Neural cell (in vitro differentiated cells): ENCODE measurements around the gene HHIPL2.

Experiments used
- RAD21 ChIP-seq: fragments of 450-650 bp; conservative IDR thresholded peaks from 2 replicates; pipeline ENCODE4 v1.6.1; 2014; ENCODE audit warnings: antibody characterized with exemption, mild to moderate bottlenecking, moderate library complexity
- SMC3 ChIP-seq: fragments of 450-650 bp; conservative IDR thresholded peaks from 2 replicates; pipeline ENCODE4 v1.6.1; 2014; ENCODE audit warnings: antibody characterized with exemption, mild to moderate bottlenecking, moderate library complexity; ENCODE audit not compliant: poor library complexity
- TAF1 ChIP-seq: IDR thresholded peaks from 2 replicates; pipeline ENCODE4 v1.6.1; 2012; ENCODE audit warnings: low read depth

GRCh38 chr1:222555992-222556615 is 8.2 kb upstream of the HHIPL2 start:
- TF ChIP-seq SMC3 (no peak), TAF1 (no peak), RAD21 (no peak)
